ENCODE results near the gene ASPRV1.

DNA sequence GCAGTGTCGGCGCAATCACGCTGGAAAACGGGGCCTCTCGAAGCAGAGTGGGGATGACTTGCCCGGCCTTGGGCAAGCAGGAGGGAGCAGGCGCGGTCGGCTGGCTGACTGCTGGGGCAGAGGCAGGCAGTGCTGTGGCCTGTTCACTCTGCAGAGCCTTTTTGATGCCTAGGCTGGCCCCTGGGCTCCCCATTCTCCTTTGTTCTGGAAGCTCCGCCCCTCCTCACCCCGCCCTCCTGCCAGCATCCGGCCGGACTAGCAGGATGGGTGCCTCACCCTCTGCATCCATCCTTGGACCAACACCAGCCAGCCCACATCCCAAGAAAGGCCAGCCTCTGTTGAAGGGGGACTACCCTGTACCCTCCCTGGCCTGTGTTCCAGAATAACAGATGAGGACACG, at the start of gene ASPRV1:
- TF ChIP-seq POLR2A (IDR thresholded peaks at IDR 0.05; ENCODE audit: low read depth, low read length) (no peak), POLR2AphosphoS5 (IDR thresholded peaks at IDR 0.05; ENCODE audit: low read depth, low read length) (no peak), TAF1 (IDR thresholded peaks at IDR 0.05; ENCODE audit: borderline replicate concordance, low read depth, low read length) (no peak)

Data from GM12892 (cell line).